GM23248 (cell line): ENCODE results near the gene XKR8.

ENCODE experiments used
- EZH2 ChIP-seq: fragments of 200-600 bp; sonication (generic); IDR thresholded peaks from 2 replicates; pipeline ENCODE4 v1.6.1; 2018; ENCODE audit warnings: antibody characterized with exemption, mild to moderate bottlenecking; ENCODE audit not compliant: insufficient read depth, poor library complexity, severe bottlenecking
- EZH2phosphoT487 ChIP-seq: fragments of 200-600 bp; sonication (generic); IDR thresholded peaks from 2 replicates; pipeline ENCODE4 v1.6.1; 2018; ENCODE audit warnings: antibody characterized with exemption, moderate library complexity, mild to moderate bottlenecking, low read depth; ENCODE audit not compliant: insufficient read depth

- TF ChIP-seq EZH2 (no peak), EZH2phosphoT487 (no peak)
These were observed 31.3 kb downstream of the XKR8 start for GRCh38 chr1:27990920-27991537.
